SHP77 (cell line): ENCODE measurements around the gene GDPD4.
A peak's percentile ranks its signal among the peaks of the same experiment; 100 is the strongest.

Experiments used
- DNase-seq, 2 experiments: peaks; one replicate each; lab custom pipeline; 2025; lab: John Stamatoyannopoulos, UW

Gene GDPD4, protein sequence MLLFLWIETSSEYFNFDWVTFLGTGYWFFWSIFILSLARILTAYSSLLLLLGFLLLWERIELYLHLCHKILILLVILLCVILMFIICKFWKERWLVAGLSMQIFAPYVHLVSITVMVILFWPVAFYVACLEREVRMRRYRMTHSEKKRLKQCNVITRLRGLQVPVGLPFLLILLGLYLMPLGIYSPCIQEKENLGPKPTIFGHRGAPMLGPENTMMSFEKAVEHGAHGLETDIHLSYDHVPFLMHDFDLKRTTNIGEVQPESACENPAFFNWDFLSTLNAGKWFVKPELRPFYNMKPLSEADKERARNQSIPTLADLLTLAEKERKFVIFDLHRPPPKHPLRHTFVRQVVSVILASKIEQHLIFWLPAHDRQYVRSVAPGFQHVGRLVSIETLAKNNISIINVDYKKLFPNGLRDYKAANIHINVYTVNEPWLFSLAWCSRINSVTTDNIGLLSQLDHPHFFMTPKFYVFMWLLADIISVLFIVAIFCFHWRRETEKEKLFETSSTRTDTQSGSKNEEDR

DNA sequence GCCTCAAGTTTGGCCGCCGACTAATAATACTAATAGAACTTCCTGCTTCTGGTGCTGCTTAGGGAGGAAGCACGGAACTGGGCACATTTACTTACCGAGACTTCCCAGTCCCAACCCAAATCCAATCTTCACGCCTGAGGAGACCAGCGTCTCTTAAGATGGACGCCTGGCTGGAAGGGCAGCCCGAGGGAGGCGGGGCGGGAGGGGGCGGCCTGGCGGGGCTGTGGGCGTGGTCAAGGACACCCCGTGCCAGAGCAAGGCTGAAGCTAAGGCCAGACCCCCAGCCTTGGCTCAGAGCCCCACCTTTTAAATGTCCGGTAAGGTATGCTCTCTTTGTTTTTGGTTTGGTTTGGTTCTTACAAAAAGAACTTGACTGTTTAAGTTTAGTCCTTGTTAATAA lies at the start of gene GDPD4:
GDPD4 (minus strand) TSS at position 177 of the 400 bp plus-strand sequence. CDS start 16,549 bp downstream, outside the sequence.
- no peak for DNase-seq

DNA sequence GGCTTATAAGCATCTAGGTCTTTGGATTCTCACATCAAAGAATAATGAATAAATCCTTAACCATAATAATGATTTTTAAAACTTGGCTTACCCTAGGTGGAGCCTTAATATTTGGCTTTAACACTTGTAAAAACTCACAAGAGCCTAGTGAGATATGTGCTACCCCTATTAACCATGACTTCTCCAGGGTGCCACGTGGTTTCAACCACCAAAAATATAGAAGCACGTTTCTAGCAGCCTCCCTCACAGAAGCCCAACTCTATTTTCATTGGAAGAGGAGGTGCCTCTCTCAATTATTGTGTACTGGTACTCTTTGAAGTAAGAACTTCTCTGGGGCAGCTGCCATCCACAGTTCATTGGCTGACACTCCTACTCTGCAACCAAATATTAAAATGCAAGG lies 46.5 kb upstream of the GDPD4 start:
- DNase-seq: no peak

DNA sequence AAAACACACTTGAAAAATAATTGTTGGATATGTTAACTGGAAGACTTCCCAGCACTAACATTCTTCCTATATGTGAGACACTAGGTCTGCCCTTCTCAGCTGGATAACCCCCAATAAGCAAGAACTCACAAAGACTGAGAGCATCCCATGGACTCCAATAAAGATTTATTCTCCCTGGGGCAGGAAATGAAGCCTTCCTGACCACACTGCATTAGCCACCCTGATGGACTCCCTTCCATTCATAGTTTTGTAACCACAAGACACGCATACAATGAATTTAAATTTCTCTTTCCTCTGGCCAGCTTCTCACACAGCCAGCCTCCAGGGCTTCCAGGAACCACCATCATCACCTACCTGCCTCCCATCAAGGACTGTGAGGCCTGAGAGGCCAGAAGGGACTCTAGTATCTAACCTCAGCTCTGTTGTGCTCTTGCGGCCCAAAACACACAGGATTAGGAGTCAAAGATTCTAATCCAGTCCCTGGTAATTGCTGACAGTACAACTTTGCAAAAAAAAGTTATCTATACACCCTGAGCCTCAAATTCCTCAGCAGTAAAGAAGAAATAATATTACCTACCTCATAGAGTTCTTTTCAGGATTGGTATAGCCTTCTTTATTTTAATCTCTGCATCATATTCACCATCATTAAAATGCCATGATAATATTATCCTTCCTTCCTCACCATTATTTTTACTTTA lies 45.6 kb upstream of the GDPD4 start:
- no peak for DNase-seq

DNA sequence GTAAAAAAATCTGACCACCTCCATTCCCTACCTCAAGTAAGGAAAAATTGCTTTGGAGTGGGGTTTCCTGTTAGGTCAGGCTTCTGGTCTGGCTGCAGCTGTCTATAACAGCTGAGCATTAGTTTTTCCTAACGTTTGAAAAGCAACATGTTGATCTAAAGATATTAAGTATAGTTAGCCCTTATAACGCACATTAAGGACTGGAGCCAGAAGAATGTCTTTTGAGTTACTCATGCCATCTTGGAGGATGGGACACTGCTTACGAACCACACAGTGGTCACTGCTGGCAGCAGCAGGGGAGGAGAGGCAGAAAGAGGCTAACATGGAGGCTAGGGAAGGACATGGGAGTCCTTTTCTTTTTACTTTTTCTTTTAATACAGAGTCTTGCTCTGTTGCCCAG lies 44.1 kb upstream of the GDPD4 start:
- no peak for DNase-seq

DNA sequence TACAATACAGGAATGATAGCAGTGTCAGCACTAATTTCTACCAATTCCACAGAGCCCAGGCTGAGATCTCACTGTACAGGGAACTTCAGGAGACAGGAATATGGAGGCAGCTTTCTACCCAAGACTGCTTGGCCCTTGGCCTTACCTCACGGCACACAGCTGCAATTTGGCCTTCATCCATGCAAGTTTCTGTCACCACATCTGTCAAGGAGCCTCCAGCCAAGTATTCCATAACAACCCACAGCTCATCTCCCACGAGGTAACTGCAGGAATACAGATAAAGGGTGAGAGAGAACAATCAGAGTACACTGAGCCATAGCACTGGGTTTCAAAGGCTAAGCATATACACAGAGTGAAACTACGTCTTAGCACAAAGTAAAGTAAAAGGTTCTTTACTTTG lies 39.0 kb upstream of the GDPD4 start:
- no peak for DNase-seq

DNA sequence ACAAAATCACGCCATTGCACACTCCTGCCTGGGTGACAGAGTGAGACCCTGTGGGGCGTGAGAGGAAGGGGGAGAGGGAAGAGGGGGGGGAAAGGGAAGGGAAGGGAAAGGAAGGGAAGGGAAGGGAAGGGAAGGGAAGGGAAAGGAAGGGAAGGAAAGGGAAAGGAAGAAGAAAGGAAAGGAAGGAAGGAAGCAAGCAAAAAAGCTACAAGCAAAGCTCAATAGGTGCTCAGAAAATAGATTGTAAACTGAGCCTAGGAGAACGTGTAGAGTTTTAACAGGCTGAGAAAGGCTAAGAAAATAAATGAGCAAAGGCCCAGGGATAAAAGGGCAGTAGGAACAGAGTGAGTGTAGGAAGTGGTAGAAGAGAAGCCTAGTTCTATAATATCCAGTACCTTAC lies 30.8 kb upstream of the GDPD4 start:
- no peak for DNase-seq

DNA sequence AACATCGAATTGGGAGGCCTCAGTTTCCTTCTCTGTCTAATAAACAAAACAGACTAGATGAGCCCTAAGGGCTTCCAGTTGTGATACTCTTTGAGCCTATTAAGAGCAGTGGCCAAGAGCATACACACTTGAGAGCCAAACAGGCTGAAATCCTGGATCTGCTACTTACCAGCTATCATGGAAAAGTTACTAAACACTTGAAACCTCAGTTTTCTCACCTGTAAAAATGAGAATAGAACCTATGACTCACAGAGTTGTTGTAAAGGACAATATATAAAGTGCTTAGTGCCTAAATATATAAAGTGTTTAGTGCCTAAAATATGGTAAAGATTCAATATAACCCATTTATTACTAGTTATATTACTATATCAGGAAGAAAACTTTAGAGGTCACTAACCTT lies 23.7 kb upstream of the GDPD4 start:
- DNase-seq: no peak

DNA sequence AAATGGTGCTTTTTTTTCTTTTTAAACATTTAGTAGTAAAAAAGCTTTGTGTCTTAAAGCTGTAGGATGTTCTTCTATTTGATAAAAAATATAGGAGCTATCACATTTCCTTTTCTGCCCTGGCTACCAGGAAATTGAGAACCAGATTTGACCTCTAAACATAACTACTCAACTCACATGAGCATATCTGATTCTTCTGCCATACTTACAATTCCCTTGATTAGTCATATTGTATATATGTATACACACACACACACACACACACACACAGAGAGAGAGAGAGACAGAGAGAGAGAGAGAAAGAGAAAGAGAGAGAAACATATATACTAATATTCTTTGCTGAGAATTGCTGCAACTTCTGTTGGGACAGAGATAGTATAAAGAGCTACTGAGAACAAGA lies 23.0 kb upstream of the GDPD4 start:
- DNase-seq: no peak

DNA sequence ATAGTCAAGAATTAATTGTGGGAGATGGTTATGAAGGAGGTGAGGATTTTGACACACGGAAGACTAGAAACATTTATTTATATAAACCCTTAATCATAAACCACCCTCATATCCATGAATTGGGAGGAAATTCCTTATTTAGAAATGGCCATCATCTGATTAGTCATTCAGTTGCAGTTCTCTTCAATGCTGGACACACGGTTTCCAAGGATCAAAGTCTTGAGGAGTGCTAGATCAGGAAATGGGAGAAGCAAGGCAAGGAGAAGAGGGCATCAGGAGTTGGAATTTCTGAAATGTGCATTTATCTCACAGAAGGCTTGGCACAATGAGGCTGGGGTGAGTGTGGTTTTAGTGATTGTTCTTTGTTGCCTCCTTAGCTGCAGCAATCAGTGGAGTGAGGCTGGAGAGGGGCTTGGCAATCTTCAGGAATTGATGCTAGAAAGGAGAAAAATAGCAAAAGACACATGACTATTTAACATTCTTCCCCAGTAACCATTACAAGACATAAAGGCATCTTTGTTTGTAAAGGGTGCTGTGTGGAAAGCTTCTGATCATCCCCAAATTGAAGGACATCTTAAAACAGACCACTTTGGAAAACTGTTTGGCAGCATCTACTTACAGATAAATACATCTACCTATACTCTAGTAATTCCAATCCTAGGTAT lies 21.6 kb upstream of the GDPD4 start:
- no peak for DNase-seq

DNA sequence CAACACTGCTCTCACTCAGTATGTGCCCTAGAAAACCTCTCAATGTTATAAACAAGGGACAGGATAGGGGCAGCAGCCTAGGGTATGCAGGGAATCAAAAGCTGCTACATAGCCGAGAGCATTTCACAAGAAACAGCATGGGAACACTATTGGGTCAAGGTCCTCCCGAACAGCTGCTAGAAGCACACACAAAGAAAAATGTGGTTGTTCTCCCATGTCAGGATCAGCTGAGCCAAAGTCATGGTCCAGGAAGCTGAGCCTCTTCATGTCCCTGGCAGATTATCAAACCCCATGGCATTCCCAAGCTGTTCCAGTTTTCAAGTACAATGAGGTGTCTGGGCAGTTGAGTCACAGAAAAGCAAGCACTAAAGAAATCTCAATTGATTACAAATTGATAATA lies 21.0 kb upstream of the GDPD4 start:
- no peak for DNase-seq

DNA sequence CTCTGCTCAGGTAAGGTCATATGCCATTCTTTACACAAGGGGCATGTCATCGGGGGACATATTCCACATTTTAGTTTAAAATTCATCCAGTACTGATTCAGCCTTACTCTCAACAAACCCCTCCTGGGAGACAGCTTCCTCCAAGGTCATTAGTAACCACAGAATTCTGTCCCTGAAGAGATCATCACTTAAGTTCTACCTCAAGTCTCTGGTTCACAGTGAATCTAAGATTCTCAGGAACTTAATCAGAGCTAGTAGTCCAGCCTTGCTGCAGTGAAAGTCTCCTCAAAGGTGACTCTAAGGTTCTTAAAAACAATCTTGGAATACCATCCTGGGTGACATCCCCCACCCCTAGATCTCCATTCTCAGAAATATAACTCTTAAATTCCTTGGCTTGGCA lies 18.9 kb upstream of the GDPD4 start:
- DNase-seq: no peak

DNA sequence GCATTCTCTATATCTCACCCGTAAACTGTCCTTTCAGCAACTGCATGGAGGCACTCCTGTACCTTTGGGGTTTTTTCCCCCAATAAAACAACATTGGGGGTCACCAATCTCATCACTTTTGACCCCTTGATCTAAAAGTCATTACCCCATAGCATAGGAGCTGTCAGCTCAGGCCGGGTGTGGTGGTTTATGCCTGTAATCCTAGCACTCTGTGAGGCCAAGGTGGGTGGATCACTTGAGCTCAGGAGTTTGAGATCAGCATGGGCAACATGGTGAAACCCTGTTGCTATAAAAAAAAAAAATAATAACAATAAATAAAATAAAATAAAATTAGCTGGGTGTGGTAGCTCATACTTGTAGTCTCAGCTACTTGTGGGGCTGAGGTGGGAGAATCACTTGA lies 17.1 kb upstream of the GDPD4 start:
- DNase-seq: no peak

DNA sequence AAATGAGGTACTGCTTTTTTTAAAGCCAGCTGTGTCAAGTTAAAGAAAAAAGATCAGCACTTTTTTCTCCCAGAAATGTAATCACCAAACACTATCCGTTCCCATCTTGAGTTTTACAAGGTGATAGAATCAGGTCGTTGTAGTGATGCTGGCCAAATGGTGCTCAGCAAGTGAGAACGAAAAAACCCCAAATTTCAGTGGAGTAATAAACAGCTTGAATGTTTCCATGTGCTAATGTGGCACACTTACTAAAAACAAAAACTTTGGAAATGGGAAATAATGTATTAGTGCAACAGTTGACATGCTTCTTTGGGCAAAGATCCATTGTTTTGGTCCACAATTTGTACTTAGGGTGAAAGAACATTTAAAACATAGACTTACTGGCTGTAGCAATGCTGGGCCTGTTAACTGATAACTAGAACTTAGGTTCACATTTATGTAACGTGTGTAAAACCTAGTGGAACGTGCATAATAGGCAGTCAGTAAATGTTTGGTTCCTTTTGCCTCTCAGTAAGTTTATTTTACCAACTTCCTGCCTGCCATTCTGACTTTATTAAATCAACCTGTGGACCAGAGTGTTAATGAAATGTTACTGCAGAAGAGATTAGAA lies 15.4 kb upstream of the GDPD4 start:
- no peak for DNase-seq

DNA sequence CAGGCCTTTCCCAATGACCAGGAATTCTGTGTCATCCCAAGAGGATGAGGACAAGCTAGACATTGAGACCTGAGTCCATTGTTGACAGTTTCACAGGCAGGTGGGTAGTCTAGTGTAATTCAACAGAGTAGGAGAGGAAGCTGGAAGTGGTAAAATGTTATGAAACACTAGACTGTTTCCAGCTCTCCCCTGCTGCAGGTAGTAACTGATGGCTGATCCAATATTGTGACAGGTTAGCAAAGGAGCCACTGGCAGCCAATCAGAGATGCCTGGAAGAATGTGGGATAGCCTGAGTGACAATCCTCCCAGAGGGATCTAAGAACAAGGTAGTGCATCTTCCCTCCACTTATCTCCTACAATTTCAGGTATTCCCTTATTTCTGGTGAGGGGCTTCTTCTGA lies 10.6 kb upstream of the GDPD4 start:
- DNase-seq: no peak

DNA sequence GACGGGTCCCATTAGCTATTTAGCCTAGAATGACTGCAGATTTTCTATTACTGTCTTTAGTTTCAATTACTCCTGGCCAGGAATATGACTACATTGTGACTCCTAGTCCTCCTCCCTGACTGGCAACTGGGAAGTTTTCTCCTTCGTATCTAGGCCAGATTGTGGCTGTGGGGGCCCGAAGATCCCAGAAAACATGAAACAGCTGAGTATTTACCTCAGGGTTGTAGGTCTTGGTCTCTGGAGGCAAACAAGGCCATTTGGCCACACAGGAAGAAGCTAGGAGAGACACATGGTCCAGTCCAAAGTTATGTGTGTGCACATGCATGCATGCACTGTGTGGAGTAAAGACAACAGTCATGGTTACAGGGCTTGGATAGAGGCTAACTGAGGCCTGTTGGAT lies 10.2 kb upstream of the GDPD4 start:
- DNase-seq: no peak

DNA sequence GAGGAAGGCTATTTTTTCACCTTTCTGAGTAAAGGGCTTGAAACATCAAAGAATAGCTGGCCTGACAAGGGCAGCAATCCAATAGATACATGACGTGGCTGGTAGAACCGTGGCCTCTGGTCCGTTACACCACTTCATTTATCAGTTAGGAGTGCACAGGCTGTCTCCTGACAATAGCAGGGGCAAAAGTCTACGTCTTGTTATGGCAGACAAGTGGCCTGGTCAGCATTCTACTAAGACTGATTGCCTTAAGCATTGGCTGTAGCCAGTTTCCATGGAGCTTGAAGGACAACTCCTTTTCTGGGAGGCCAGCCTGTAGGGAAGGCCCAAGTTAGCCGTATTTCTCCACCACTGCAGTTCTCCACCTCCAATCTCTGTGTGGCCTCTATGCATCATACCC lies 9.2 kb upstream of the GDPD4 start:
- no peak for DNase-seq

DNA sequence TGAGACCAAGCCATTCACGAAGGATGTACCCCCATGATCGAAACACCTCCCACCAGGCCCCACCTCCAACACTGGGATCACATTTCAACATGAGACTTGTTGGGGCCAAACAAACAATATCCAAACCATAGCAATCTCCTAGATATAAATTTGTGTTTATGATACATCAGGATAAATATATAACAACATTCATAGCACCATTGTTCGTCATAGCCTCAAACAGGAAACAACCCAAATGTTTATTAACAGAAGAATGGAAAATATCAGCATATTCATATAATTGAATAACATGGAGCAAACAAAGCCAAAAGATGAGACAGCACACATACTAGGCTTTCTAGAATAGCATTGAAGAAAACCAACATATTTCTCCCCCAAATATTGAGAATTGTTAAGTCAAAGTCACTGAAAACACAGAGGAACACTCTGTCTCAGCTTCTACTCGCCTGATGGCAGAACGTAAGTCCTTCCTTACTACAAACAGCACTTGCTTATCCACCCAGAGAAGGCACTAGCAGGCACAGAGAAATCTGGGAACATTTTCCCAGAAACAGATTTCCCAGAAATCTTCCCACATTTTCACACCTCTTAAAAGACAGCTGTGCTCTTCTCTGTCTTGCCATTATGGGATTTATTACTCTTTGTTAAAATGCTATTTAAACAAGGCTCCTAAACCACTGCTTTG lies 8.1 kb upstream of the GDPD4 start:
- DNase-seq: no peak

DNA sequence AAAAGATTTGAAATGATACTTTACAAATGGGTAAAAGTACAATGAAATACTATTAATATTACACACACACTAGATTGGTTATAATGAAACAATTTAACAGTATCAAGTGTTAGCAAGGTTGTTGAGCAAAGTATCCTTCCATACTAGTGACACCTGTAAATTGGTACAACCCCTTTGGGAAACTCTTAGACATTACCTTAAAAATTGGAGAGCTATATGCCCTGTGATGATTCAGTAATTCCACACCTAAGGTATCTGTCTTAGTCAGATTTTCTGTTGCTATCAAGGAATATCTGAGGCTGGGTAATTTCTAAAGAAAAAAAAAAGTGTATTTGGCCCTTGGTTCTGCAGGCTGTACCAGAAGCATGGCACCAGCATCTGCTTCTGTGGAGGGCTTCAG lies 7.4 kb upstream of the GDPD4 start:
- DNase-seq: no peak

DNA sequence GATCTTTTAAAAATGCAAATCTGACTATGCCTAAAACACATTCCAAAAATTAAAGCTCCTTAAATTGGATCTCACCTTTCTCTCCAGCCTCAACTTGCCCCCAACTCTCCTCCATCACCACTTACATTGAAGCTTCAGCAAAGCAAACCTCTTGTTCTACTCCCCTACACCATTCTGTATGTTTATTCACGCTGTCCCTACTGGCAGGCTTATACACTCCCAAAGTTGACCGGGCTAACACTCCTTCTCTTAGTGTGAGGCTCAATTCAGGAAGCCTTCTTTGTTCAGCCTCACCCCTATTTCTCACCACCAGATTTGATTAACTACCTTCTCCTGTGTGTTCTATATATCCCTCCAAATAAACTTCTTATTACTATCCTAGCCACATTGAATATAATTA lies 1.8 kb upstream of the GDPD4 start:
- DNase-seq: no peak

DNA sequence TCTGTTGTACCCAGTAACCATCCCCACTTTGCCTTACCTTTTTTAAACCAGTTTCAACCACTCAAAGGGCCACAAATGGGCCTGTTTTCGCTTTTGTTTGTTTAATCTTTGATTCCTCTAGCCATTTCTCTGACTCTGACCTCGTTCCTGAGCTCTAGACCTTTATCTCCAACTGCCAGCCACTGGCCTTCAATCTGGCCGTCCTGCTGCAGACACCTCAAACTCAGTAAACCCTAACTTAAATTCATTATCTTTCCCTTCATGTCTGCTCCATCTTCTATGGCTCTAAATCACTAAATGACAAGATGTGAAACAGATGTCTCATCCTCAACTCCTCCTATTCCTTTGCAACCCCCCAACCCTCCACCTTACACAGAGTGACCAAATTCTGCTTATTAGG lies 1.3 kb upstream of the GDPD4 start:
- no peak for DNase-seq

DNA sequence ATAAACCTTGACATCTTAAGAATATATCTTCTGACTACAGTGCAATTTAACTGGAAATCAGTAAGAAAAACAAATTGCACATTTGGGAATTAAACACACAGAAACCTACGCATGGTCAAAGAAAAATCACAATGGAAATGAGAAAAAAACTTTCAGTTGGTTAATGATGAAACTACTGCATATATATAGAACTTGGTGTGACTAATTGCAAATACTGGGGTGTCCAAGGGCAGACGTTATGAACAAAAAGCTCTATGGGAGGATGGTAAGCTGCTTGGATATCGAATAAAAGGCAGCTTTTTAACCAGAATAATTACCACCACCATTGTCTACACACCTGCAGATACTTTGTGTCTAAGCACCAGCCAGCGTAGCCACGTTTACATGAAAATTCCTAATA lies 791 bp downstream of the GDPD4 start:
- no peak for DNase-seq

DNA sequence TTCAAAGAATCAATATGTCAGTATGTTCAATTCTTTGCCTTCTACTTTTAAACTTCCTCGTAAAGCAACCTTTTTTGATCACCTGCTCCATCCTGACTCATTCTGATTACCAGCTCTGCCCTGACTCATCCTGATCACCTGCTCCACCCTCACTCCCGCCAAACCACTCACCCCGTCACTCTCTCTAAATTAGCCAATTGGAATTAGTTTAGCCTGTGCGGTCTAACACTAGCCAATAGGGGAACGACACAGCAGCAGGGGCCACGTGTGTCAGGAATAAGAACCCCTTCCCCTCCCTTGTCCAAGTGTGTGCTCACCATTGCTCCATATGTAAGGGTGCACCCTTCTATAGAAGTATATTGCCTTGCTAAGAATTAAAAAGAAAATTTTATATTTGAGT lies 1.5 kb downstream of the GDPD4 start:
- DNase-seq: peak; percentile 50 to 68
